Adrenal gland (tissue), 5 donors: ENCODE results near the gene MAEA.

Source experiments
- CTCF ChIP-seq, 6 experiments: fragments of 450-650 bp in 4 of 6; fragments of 200-600 bp in 2 of 6; sonication (generic) in 1 of 6; IDR thresholded peaks; 1 replicate in 5 of 6; 2 replicates in 1 of 6; pipeline versions ENCODE4 v1.5.1 to v1.8.0; 2016 to 2021; ENCODE audit warnings: antibody characterized with exemption in 6 of 6, mild to moderate bottlenecking in 2 of 6, moderate library complexity in 1 of 6
- POLR2A ChIP-seq, 2 donors: fragments of 450-650 bp; IDR thresholded peaks; one replicate each; pipeline ENCODE4 v1.6.1; 2017; ENCODE audit warnings: antibody characterized with exemption in 2 of 2, mild to moderate bottlenecking in 2 of 2, moderate library complexity in 1 of 2
- donor health status: DM: no; HTN: no; CAD: no.

- TF ChIP-seq CTCF (IDR thresholded peaks at IDR 0.05), result no peak
- no peak for TF ChIP-seq POLR2A (IDR thresholded peaks at IDR 0.05)
Observed at GRCh38 chr4:1264942-1265341, 24.7 kb upstream of the MAEA start.
